Esophagus muscularis mucosa (tissue), 4 donors: ENCODE results near the gene NFATC2IP. TPM values are rescaled to one million over a fixed set of nuclear protein-coding genes. Genes with fewer than 3 reads are reported as not detected.
A peak's percentile ranks its signal among the peaks of the same experiment; 100 is the strongest.
"Not testable (repeated sequence)": the region's sequence is repeated elsewhere in the genome, so short reads cannot be mapped to it uniquely, and the experiment has no call there.

ENCODE experiments used
- DNase-seq: peaks from one replicate; pipeline ENCODE4 v3.0.0-alpha.2; 2017; ENCODE audit errors: extremely low spot score
- H3K27ac ChIP-seq, 4 donors: fragments of 200-600 bp; sonication (generic); replicated peaks in 1 of 4; 1 replicate in 3 of 4; 2 replicates in 1 of 4; pipeline ENCODE4 v1.5.1; 2016 to 2019; ENCODE audit warnings: mild to moderate bottlenecking in 1 of 4
- H3K27me3 ChIP-seq, 4 donors: fragments of 200-600 bp; sonication (generic); one replicate each; pipeline versions ENCODE4 v1.5.1 to v1.6.0; 2016 to 2019
- H3K36me3 ChIP-seq, 4 donors: fragments of 200-600 bp; sonication (generic); one replicate each; pipeline ENCODE4 v1.5.1; 2016 to 2019
- H3K4me1 ChIP-seq, 4 donors: fragments of 200-600 bp; sonication (generic); one replicate each; pipeline ENCODE4 v1.5.1; 2016 to 2019
- H3K4me3 ChIP-seq, 4 donors: fragments of 200-600 bp; sonication (generic); 1 replicate in 2 of 4; 2 replicates in 2 of 4; pipeline ENCODE4 v1.5.1; 2016 to 2019; ENCODE audit warnings: mild to moderate bottlenecking in 4 of 4, moderate library complexity in 1 of 4
- H3K9me3 ChIP-seq, 4 donors: fragments of 200-600 bp; sonication (generic); 1 replicate in 3 of 4; 2 replicates in 1 of 4; pipeline ENCODE4 v1.5.1; 2016 to 2019
- CTCF ChIP-seq, 3 experiments: fragments of 200-600 bp in 2 of 3; fragments of 450-650 bp in 1 of 3; sonication (generic) in 2 of 3; IDR thresholded peaks; one replicate each; pipeline ENCODE4 v1.5.1; 2017 to 2019; ENCODE audit warnings: antibody characterized with exemption in 3 of 3, mild to moderate bottlenecking in 2 of 3, moderate library complexity in 1 of 3
- EP300 ChIP-seq: sonication (generic); formaldehyde crosslinking; IDR thresholded peaks from one replicate; pipeline ENCODE4 v1.6.1; 2017; ENCODE audit warnings: antibody characterized with exemption
- POLR2A ChIP-seq: fragments of 450-650 bp; IDR thresholded peaks from one replicate; pipeline ENCODE4 v1.6.1; 2017; ENCODE audit warnings: antibody characterized with exemption, moderate library complexity, mild to moderate bottlenecking, low read depth
- POLR2AphosphoS5 ChIP-seq, 2 donors: sonication (generic); formaldehyde crosslinking; IDR thresholded peaks; one replicate each; pipeline ENCODE4 v1.6.1; 2017; ENCODE audit warnings: antibody characterized with exemption in 2 of 2
- WGBS: methylation state at CpG from one replicate; pipeline ENCODE4 v1.1.5; 2018; 5-methylcytosine and 5-hydroxymethylcytosine counted together
- intact Hi-C: fragments of 100-400 bp; cut with DNase I; formaldehyde crosslinking; loops from one replicate; pipeline ENCODE4 v1.15.1; 2023
- total RNA-seq, 4 donors: library from RNA; depleted of rRNA; stranded (reverse); fragments of >200 nt; gene quantifications; one replicate each; pipeline versions ENCODE4 v1.1.0 to v1.2.1, GENCODE V29; 2016

Gene NFATC2IP
- total RNA-seq, 4 donors from 2014 or later = 15.6 to 30.3 (median 20.3) TPM

- peak in 1 of 3 experiments; percentile 8 for TF ChIP-seq CTCF (IDR thresholded peaks at IDR 0.05)
- TF ChIP-seq EP300 = no peak
- intact Hi-C loops = no loop called here
- Histone ChIP-seq H3K4me1 (peaks cover 18 to 33% (median 23%) of the 10 kb centered on the region in 4 donors), H3K9me3 (no peaks in the 10 kb centered on the region), H3K27me3 (no peaks in the 10 kb centered on the region), H3K36me3 (peaks cover 31 to 66% (median 58%) of the 10 kb centered on the region in 4 donors), H3K27ac (no peak overlapping the region), H3K4me3 (no peak overlapping the region)
- 85% methylated on average over 10 of the region's 11 CpGs for WGBS
- no peak for DNase-seq
Observed at GRCh38 chr16:28977703-28978662, 27.2 kb downstream of the NFATC2IP start.

- H3K27me3 ChIP-seq, DNase-seq, H3K27ac ChIP-seq, H3K9me3 ChIP-seq, intact Hi-C loops, H3K4me3 ChIP-seq: not testable (repeated sequence)
- Histone ChIP-seq H3K36me3 (peaks cover 44 to 89% (median 82%) of the 10 kb centered on the region in 4 donors), H3K4me1 (peaks cover 10 to 21% (median 12%) of the 10 kb centered on the region in 4 donors)
- WGBS = 91% methylated on average over 6 of the region's 7 CpGs
Observed at GRCh38 chr16:28980330-28980729, 29.6 kb downstream of the NFATC2IP start.

- TF ChIP-seq POLR2A (no peak), EP300 (no peak), POLR2AphosphoS5 (IDR thresholded peaks at IDR 0.05) (no peak), CTCF (IDR thresholded peaks at IDR 0.05) (no peak)
- intact Hi-C loops = no loop called here
Observed at GRCh38 chr16:28980929-28981328, 30.2 kb downstream of the NFATC2IP start.

GRCh38 chr16:28981517-28981916 is 30.8 kb downstream of the NFATC2IP start:
- Histone ChIP-seq H3K27ac (no peak overlapping the region), H3K27me3 (no peaks in the 10 kb centered on the region), H3K36me3 (peaks cover 44 to 99% (median 91%) of the 10 kb centered on the region in 4 donors), H3K9me3 (peaks cover 0 to 1% (median under 1%) of the 10 kb centered on the region in 4 donors), H3K4me3 (no peak overlapping the region), H3K4me1 (peaks cover 0 to 9% (median under 1%) of the 10 kb centered on the region in 4 donors)
- DNase-seq = no peak
- intact Hi-C loops = no loop called here
- TF ChIP-seq POLR2AphosphoS5 (IDR thresholded peaks at IDR 0.05) (no peak), CTCF (IDR thresholded peaks at IDR 0.05) (peak in 1 of 3 experiments; percentile 39)
- WGBS = 84% methylated on average over 12 of the region's 12 CpGs

More at GRCh38 chr16:28980929-28981328, 30.2 kb downstream of the NFATC2IP start:
- Histone ChIP-seq H3K4me3 (no peak overlapping the region), H3K27ac (no peak overlapping the region), H3K9me3 (no peaks in the 10 kb centered on the region), H3K4me1 (peaks cover 4 to 15% (median 6%) of the 10 kb centered on the region in 4 donors), H3K36me3 (peaks cover 44 to 95% (median 88%) of the 10 kb centered on the region in 4 donors), H3K27me3 (no peaks in the 10 kb centered on the region)
- DNase-seq = no peak
- WGBS = 83% methylated on average over 7 of the region's 7 CpGs

- Histone ChIP-seq H3K4me1 (peaks cover 0 to under 1% (median 0%) of the 10 kb centered on the region in 4 donors), H3K27ac (no peak overlapping the region), H3K36me3 (peaks cover 49 to 99% (median 97%) of the 10 kb centered on the region in 4 donors), H3K27me3 (no peaks in the 10 kb centered on the region), H3K9me3 (peaks cover 0 to 10% (median 5%) of the 10 kb centered on the region in 4 donors), H3K4me3 (no peak overlapping the region)
- intact Hi-C loops = no loop called here
- TF ChIP-seq POLR2AphosphoS5 (IDR thresholded peaks at IDR 0.05) = no peak
- TF ChIP-seq POLR2A = no peak
- no peak for TF ChIP-seq CTCF (IDR thresholded peaks at IDR 0.05)
- TF ChIP-seq EP300 = no peak
- 98% methylated on average over 5 of the region's 10 CpGs for WGBS
- no peak for DNase-seq
Observed at GRCh38 chr16:28982418-28982817, 31.7 kb downstream of the NFATC2IP start.
